ENCODE measurements around the gene BTG3.

The BTG3 gene

GRCh38 chr21:17609681-17610080 lies 3.0 kb downstream of the BTG3 start:
- no peak overlapping the region for H2BK5ac ChIP-seq (ENCODE audit: low read length)
- no peaks in the 10 kb centered on the region for H3K27me3 ChIP-seq (ENCODE audit: insufficient read depth, low read length, poor library complexity)
- H3K9ac ChIP-seq (ENCODE audit: low read length): no peak overlapping the region
- H3K79me1 ChIP-seq (ENCODE audit: low read length): peaks cover 3% of the 10 kb centered on the region
- no peak overlapping the region for H3K4me2 ChIP-seq (ENCODE audit: low read length)
- H3K79me2 ChIP-seq (ENCODE audit: control insufficient read depth, insufficient read depth, low read length): peaks cover 38% of the 10 kb centered on the region
- no peak for DNase-seq
- no peak overlapping the region for H3K4ac ChIP-seq (ENCODE audit: low read depth, low read length)
- no peak overlapping the region for H3K4me3 ChIP-seq (ENCODE audit: low read length)
- H3K4me1 ChIP-seq (ENCODE audit: control insufficient read depth, low read depth, low read length): no peaks in the 10 kb centered on the region
- no peak overlapping the region for H3K18ac ChIP-seq (ENCODE audit: low read length)
- H4K8ac ChIP-seq (ENCODE audit: low read depth, low read length): no peak overlapping the region
- no peak overlapping the region for H4K5ac ChIP-seq (ENCODE audit: low read length)
- no CpG with 5 or more reads among the region's 2 CpGs for WGBS (ENCODE audit: extremely low coverage, insufficient coverage, low lambda C conversion rate)
- no peak overlapping the region for H3K56ac ChIP-seq (ENCODE audit: low read length)
- peaks cover 4% of the 10 kb centered on the region for H3K36me3 ChIP-seq (ENCODE audit: control insufficient read depth, insufficient read depth, low read length)
- no peak overlapping the region for H3K23ac ChIP-seq (ENCODE audit: low read length)
- no peak overlapping the region for H2BK15ac ChIP-seq (replicated peaks; ENCODE audit: low read depth)
- no peak overlapping the region for H3K27ac ChIP-seq (ENCODE audit: low read depth, low read length)
- no peak overlapping the region for H2AK5ac ChIP-seq (ENCODE audit: low read length)
- H2BK120ac ChIP-seq (ENCODE audit: low read depth, low read length): no peak overlapping the region

- no peak overlapping the region for H4K8ac ChIP-seq (ENCODE audit: low read depth, low read length)
- no CpG with 5 or more reads among the region's 2 CpGs for WGBS (ENCODE audit: extremely low coverage, insufficient coverage, low lambda C conversion rate)
- no peak overlapping the region for H2AK5ac ChIP-seq (ENCODE audit: low read length)
- H3K79me2 ChIP-seq (ENCODE audit: control insufficient read depth, insufficient read depth, low read length): peaks cover 39% of the 10 kb centered on the region
- no peak overlapping the region for H3K56ac ChIP-seq (ENCODE audit: low read length)
- H4K5ac ChIP-seq (ENCODE audit: low read length): no peak overlapping the region
- H2BK5ac ChIP-seq (ENCODE audit: low read length): no peak overlapping the region
- no peak overlapping the region for H2BK15ac ChIP-seq (replicated peaks; ENCODE audit: low read depth)
- H3K4me3 ChIP-seq (ENCODE audit: low read length): no peak overlapping the region
- no peak for DNase-seq
- no peak overlapping the region for H3K23ac ChIP-seq (ENCODE audit: low read length)
- no peak overlapping the region for H3K27ac ChIP-seq (ENCODE audit: low read depth, low read length)
- peaks cover 5% of the 10 kb centered on the region for H3K36me3 ChIP-seq (ENCODE audit: control insufficient read depth, insufficient read depth, low read length)
- no peak overlapping the region for H3K4ac ChIP-seq (ENCODE audit: low read depth, low read length)
- no peaks in the 10 kb centered on the region for H3K4me1 ChIP-seq (ENCODE audit: control insufficient read depth, low read depth, low read length)
- H3K9ac ChIP-seq (ENCODE audit: low read length): no peak overlapping the region
- peaks cover 3% of the 10 kb centered on the region for H3K79me1 ChIP-seq (ENCODE audit: low read length)
- peak overlapping the region; percentile 32 for H3K18ac ChIP-seq (ENCODE audit: low read length)
- H2BK120ac ChIP-seq (ENCODE audit: low read depth, low read length): no peak overlapping the region
- H3K4me2 ChIP-seq (ENCODE audit: low read length): no peak overlapping the region
- H3K27me3 ChIP-seq (ENCODE audit: insufficient read depth, low read length, poor library complexity): no peaks in the 10 kb centered on the region
Observed at GRCh38 chr21:17607684-17608083, 5.0 kb downstream of the BTG3 start.

- H3K79me1 ChIP-seq (ENCODE audit: low read length): peaks cover 2% of the 10 kb centered on the region
- H3K4me3 ChIP-seq (ENCODE audit: low read length): no peak overlapping the region
- no peak overlapping the region for H2AK5ac ChIP-seq (ENCODE audit: low read length)
- H2BK15ac ChIP-seq (replicated peaks; ENCODE audit: low read depth): no peak overlapping the region
- H3K4me1 ChIP-seq (ENCODE audit: control insufficient read depth, low read depth, low read length): no peaks in the 10 kb centered on the region
- H3K23ac ChIP-seq (ENCODE audit: low read length): no peak overlapping the region
- no peak for DNase-seq
- no peak overlapping the region for H2BK120ac ChIP-seq (ENCODE audit: low read depth, low read length)
- H3K4me2 ChIP-seq (ENCODE audit: low read length): no peak overlapping the region
- H3K18ac ChIP-seq (ENCODE audit: low read length): no peak overlapping the region
- no peak overlapping the region for H4K5ac ChIP-seq (ENCODE audit: low read length)
- no peak overlapping the region for H3K27ac ChIP-seq (ENCODE audit: low read depth, low read length)
- H2BK5ac ChIP-seq (ENCODE audit: low read length): no peak overlapping the region
- no CpG with 5 or more reads among the region's 3 CpGs for WGBS (ENCODE audit: extremely low coverage, insufficient coverage, low lambda C conversion rate)
- no peaks in the 10 kb centered on the region for H3K27me3 ChIP-seq (ENCODE audit: insufficient read depth, low read length, poor library complexity)
- H3K79me2 ChIP-seq (ENCODE audit: control insufficient read depth, insufficient read depth, low read length): peaks cover 6% of the 10 kb centered on the region
- H4K8ac ChIP-seq (ENCODE audit: low read depth, low read length): no peak overlapping the region
- H3K56ac ChIP-seq (ENCODE audit: low read length): no peak overlapping the region
- H3K9ac ChIP-seq (ENCODE audit: low read length): no peak overlapping the region
- H3K36me3 ChIP-seq (ENCODE audit: control insufficient read depth, insufficient read depth, low read length): peaks cover 10% of the 10 kb centered on the region
- no peak overlapping the region for H3K4ac ChIP-seq (ENCODE audit: low read depth, low read length)
Observed at GRCh38 chr21:17602874-17603273, 9.8 kb downstream of the BTG3 start.

- H3K4me3 ChIP-seq (ENCODE audit: low read length): no peak overlapping the region
- no peak overlapping the region for H3K4me2 ChIP-seq (ENCODE audit: low read length)
- no peak for DNase-seq
- no peak overlapping the region for H3K18ac ChIP-seq (ENCODE audit: low read length)
- no peak overlapping the region for H4K5ac ChIP-seq (ENCODE audit: low read length)
- H3K4ac ChIP-seq (ENCODE audit: low read depth, low read length): no peak overlapping the region
- H3K27me3 ChIP-seq (ENCODE audit: insufficient read depth, low read length, poor library complexity): no peaks in the 10 kb centered on the region
- no peak overlapping the region for H2BK120ac ChIP-seq (ENCODE audit: low read depth, low read length)
- no peak overlapping the region for H3K27ac ChIP-seq (ENCODE audit: low read depth, low read length)
- H3K23ac ChIP-seq (ENCODE audit: low read length): no peak overlapping the region
- no peak overlapping the region for H4K8ac ChIP-seq (ENCODE audit: low read depth, low read length)
- no peaks in the 10 kb centered on the region for H3K79me1 ChIP-seq (ENCODE audit: low read length)
- no peaks in the 10 kb centered on the region for H3K4me1 ChIP-seq (ENCODE audit: control insufficient read depth, low read depth, low read length)
- peaks cover 5% of the 10 kb centered on the region for H3K36me3 ChIP-seq (ENCODE audit: control insufficient read depth, insufficient read depth, low read length)
- H3K9ac ChIP-seq (ENCODE audit: low read length): no peak overlapping the region
- WGBS (ENCODE audit: extremely low coverage, insufficient coverage, low lambda C conversion rate): no CpG with 5 or more reads among the region's 3 CpGs
- no peaks in the 10 kb centered on the region for H3K79me2 ChIP-seq (ENCODE audit: control insufficient read depth, insufficient read depth, low read length)
- no peak overlapping the region for H2AK5ac ChIP-seq (ENCODE audit: low read length)
- H2BK5ac ChIP-seq (ENCODE audit: low read length): no peak overlapping the region
- H3K56ac ChIP-seq (ENCODE audit: low read length): no peak overlapping the region
- H2BK15ac ChIP-seq (replicated peaks; ENCODE audit: low read depth): no peak overlapping the region
Observed at GRCh38 chr21:17598437-17598836, 14.3 kb downstream of the BTG3 start.

GRCh38 chr21:17597680-17598079 lies 15.0 kb downstream of the BTG3 start:
- no peaks in the 10 kb centered on the region for H3K79me2 ChIP-seq (ENCODE audit: control insufficient read depth, insufficient read depth, low read length)
- no peak overlapping the region for H2AK5ac ChIP-seq (ENCODE audit: low read length)
- H4K8ac ChIP-seq (ENCODE audit: low read depth, low read length): no peak overlapping the region
- no peak overlapping the region for H3K18ac ChIP-seq (ENCODE audit: low read length)
- H3K4ac ChIP-seq (ENCODE audit: low read depth, low read length): no peak overlapping the region
- no peaks in the 10 kb centered on the region for H3K79me1 ChIP-seq (ENCODE audit: low read length)
- H3K9ac ChIP-seq (ENCODE audit: low read length): no peak overlapping the region
- no peak overlapping the region for H4K5ac ChIP-seq (ENCODE audit: low read length)
- H3K36me3 ChIP-seq (ENCODE audit: control insufficient read depth, insufficient read depth, low read length): peaks cover 5% of the 10 kb centered on the region
- no peak overlapping the region for H2BK15ac ChIP-seq (replicated peaks; ENCODE audit: low read depth)
- H3K27me3 ChIP-seq (ENCODE audit: insufficient read depth, low read length, poor library complexity): no peaks in the 10 kb centered on the region
- H3K56ac ChIP-seq (ENCODE audit: low read length): no peak overlapping the region
- H3K4me3 ChIP-seq (ENCODE audit: low read length): no peak overlapping the region
- no peak for DNase-seq
- no peak overlapping the region for H3K4me2 ChIP-seq (ENCODE audit: low read length)
- no CpG with 5 or more reads among the region's 1 CpG for WGBS (ENCODE audit: extremely low coverage, insufficient coverage, low lambda C conversion rate)
- H3K4me1 ChIP-seq (ENCODE audit: control insufficient read depth, low read depth, low read length): no peaks in the 10 kb centered on the region
- H2BK120ac ChIP-seq (ENCODE audit: low read depth, low read length): no peak overlapping the region
- H3K27ac ChIP-seq (ENCODE audit: low read depth, low read length): no peak overlapping the region
- H2BK5ac ChIP-seq (ENCODE audit: low read length): no peak overlapping the region
- no peak overlapping the region for H3K23ac ChIP-seq (ENCODE audit: low read length)

GRCh38 chr21:17590430-17590829 lies 22.3 kb downstream of the BTG3 start:
- WGBS (ENCODE audit: extremely low coverage, insufficient coverage, low lambda C conversion rate): no CpG with 5 or more reads among the region's 4 CpGs
- Histone ChIP-seq H2BK120ac (ENCODE audit: low read depth, low read length) (no peak overlapping the region), H3K18ac (ENCODE audit: low read length) (no peak overlapping the region), H3K9ac (ENCODE audit: low read length) (no peak overlapping the region), H3K4me2 (ENCODE audit: low read length) (no peak overlapping the region), H2BK15ac (replicated peaks; ENCODE audit: low read depth) (no peak overlapping the region), H3K4me3 (ENCODE audit: low read length) (no peak overlapping the region), H2AK5ac (ENCODE audit: low read length) (no peak overlapping the region), H3K27ac (ENCODE audit: low read depth, low read length) (no peak overlapping the region), H3K36me3 (ENCODE audit: control insufficient read depth, insufficient read depth, low read length) (no peaks in the 10 kb centered on the region), H4K5ac (ENCODE audit: low read length) (no peak overlapping the region), H3K79me2 (ENCODE audit: control insufficient read depth, insufficient read depth, low read length) (no peaks in the 10 kb centered on the region), H3K4ac (ENCODE audit: low read depth, low read length) (no peak overlapping the region), H3K4me1 (ENCODE audit: control insufficient read depth, low read depth, low read length) (no peaks in the 10 kb centered on the region), H3K56ac (ENCODE audit: low read length) (no peak overlapping the region), H3K23ac (ENCODE audit: low read length) (no peak overlapping the region), H3K27me3 (ENCODE audit: insufficient read depth, low read length, poor library complexity) (no peaks in the 10 kb centered on the region), H3K79me1 (ENCODE audit: low read length) (no peaks in the 10 kb centered on the region), H2BK5ac (ENCODE audit: low read length) (no peak overlapping the region), H4K8ac (ENCODE audit: low read depth, low read length) (no peak overlapping the region)
- DNase-seq: no peak

All from mesendoderm (in vitro differentiated cells).